Cerebellar cortex (tissue), 1 donor: Measurements from ENCODE around the gene CHAF1A.

Source experiments
- DNase-seq: peaks from one replicate; pipeline ENCODE4 v3.0.0-alpha.2; 2015; ENCODE audit warnings: low spot score

The CHAF1A gene, protein sequence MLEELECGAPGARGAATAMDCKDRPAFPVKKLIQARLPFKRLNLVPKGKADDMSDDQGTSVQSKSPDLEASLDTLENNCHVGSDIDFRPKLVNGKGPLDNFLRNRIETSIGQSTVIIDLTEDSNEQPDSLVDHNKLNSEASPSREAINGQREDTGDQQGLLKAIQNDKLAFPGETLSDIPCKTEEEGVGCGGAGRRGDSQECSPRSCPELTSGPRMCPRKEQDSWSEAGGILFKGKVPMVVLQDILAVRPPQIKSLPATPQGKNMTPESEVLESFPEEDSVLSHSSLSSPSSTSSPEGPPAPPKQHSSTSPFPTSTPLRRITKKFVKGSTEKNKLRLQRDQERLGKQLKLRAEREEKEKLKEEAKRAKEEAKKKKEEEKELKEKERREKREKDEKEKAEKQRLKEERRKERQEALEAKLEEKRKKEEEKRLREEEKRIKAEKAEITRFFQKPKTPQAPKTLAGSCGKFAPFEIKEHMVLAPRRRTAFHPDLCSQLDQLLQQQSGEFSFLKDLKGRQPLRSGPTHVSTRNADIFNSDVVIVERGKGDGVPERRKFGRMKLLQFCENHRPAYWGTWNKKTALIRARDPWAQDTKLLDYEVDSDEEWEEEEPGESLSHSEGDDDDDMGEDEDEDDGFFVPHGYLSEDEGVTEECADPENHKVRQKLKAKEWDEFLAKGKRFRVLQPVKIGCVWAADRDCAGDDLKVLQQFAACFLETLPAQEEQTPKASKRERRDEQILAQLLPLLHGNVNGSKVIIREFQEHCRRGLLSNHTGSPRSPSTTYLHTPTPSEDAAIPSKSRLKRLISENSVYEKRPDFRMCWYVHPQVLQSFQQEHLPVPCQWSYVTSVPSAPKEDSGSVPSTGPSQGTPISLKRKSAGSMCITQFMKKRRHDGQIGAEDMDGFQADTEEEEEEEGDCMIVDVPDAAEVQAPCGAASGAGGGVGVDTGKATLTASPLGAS

DNA sequence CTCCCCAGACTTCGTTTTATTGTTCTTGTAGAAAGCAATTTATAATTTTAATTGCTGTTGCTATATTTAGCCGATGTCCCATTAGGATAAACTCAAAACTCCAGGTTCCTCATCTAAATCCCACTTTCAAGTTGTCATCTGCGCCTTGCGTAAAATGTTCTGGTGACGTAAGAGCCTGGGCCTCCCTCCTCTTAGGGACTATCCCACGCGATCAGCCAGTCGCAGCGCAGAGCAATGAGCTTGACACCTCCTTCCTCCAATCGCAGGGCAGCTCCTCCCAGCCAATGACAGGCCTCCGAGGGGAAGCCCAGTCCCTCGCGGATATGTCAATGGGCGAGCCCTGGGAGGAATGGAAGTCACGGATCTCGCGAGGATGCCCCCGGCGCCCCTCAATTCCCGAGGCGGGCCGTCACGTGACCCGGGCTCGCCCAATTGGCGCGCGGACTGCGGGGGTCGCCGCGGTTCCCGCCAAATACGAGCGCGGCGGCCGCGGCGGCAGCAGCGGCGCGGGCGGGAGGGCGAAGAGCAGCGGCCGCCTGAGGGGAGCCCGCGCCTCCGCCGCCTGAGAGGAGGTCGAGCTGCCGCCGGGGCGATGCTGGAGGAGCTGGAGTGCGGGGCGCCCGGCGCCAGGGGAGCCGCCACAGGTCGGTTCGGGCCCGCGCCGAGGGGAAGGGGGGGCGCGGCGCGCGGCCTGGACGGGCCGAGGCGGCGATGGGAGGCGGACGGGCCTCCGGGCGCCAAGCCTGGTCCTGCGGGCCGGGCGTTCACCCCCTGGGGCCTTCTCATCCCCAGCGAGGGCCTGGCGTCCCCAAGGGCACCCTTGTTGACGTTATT lies at the start of gene CHAF1A:
TSS of gene CHAF1A (plus strand) at position 470 of the 834 bp plus-strand sequence. CDS start at position 593, 123 bp downstream.
- peak; percentile 100 for DNase-seq

DNA sequence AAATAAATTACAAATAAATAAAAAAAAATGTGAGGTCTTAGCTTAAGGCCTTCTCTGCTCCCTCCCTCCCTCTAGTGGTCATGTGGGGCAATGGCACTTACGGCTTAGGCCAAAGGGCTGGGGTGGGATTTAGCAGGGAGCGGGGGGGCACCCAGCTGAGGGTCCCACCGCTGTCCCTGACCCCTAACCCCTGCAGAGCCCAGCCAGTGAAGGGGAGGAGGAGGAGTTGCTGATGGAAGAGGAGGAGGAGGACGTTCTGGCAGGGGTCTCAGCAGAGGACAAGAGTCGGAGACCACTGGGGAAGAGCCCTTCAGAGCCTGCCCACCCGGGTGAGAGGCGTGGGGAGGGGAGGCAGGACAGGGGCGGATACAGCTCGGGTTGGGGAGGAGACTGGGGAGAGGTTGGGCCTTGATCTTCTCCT lies 49.7 kb upstream of the CHAF1A start:
- no peak for DNase-seq

DNA sequence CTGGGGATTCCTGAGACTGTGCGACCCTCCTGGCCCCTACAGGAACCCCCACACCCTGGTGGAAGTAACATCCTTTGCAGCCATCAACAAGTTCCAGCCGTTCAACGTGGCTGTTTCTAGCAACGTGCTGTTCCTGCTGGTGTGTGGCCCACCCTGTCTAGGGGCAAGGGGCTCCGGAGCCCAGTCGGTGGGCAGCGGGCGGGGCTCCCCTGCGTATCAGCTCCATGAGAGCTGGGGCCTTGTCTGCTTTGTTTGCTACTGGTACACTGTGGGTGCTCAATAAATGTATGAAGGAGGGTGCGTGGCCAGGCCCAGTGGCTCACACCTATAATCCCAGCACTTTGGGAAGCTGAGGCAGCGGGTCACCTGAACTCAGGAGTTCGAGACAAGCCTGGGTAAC lies 48.2 kb upstream of the CHAF1A start:
- no peak for DNase-seq

DNA sequence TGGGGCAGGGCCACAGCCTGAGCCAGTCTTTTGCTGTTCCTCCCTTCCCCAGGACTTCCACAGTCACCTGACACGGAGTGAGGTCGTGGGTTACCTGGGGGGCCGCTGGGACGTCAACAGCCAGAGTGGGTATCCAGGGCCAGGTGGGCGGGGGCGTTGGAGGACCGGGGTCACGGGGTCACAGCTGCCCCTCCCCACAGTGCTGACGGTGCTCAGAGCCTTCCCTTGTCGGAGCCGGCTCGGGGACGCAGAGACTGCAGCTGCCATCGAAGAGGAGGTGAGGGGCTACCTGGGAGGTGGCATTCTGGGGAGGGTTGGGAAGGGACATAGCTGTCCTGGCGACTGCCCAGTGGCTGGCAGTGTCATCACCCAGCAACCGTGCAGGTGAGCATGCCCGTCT lies 47.5 kb upstream of the CHAF1A start:
- no peak for DNase-seq

DNA sequence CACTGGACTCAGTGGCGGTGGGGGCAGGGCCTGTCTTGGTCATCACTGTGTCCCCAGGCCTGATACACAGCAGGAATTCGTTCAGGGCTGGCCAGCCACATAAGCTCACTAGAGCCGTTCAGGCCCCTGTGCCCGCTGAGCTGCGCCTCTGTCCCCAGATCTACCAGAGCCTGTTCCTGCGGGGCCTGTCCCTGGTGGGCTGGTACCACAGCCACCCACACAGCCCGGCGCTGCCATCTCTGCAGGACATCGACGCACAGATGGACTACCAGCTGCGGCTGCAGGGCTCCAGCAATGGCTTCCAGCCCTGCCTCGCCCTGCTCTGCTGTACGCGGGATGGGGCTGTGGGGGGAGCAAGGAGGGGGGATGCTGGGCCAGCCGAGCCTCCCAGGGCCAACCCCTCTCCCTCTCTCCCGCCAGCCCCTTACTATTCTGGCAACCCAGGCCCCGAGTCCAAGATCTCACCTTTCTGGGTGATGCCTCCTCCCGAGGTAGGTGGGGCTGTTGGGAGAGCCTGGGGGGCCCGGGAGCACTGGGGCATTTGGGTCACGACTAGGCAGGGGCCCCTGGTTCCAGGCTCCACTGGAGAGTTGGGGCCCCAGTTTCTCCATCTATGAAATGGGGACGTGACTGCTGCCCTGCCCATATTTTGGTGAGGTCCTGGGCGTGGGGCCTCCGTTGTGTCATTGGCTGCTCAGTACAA lies 45.2 kb upstream of the CHAF1A start:
- no peak for DNase-seq

DNA sequence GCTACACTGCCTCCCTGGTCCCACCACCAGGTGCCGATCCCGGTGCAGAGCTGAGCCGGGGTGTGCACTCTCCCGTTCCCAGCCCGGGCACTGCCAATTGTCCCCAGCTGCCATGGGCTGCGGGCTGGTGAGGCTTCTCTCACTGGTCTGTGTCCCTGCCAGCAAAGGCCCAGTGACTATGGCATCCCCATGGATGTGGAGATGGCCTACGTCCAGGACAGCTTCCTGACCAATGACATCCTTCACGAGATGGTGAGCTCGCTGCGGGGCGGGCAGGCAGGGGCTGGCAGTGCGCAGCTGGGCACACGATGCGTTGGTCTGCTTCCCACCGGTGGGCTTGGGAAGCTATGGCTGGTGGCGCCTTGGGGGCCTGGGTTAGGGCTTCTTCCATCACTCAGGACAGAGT lies 44.5 kb upstream of the CHAF1A start:
- no peak for DNase-seq

DNA sequence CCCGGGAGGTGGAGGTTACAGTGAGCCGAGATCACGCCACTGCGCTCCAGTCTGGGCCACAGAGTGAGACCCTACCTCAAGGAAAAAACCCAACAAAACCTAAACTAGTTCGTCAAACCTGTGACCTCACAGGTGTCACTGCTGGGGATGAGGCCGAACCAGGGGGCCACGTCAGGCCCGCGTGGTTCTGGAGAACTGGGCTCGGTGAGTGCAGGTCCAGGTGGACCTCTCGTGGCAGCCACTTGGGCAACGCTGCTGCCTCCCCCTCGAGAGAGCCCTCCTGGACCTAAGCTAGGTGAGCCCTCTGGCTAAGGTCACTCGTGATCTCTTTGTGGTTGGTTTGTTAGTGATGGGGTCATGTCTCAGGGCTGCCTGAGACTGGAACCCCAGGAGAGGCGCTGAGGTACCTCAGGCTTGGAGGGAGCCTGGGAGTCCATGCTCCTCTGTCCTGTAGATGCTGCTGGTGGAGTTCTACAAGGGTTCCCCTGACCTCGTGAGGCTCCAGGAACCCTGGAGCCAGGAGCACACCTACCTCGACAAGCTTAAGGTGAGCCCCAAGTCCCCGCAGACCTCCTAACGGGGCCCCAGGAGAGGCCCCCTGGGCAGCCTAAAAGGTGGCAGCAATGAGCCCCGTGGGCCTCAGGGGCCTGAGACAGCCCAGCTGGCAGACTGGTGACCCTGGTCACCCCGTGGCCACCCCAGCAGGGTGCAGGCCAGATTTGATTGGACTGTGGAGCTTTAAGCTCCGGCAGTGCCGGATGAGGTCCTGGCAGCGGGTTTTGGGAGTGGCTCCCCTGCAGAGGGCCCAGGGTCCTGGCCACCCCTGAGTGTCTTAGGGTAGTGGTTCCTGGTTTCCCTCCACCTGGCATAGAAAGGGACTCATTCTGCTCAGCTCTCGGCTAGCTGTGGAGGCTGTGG lies 43.5 kb upstream of the CHAF1A start:
- DNase-seq: no peak

DNA sequence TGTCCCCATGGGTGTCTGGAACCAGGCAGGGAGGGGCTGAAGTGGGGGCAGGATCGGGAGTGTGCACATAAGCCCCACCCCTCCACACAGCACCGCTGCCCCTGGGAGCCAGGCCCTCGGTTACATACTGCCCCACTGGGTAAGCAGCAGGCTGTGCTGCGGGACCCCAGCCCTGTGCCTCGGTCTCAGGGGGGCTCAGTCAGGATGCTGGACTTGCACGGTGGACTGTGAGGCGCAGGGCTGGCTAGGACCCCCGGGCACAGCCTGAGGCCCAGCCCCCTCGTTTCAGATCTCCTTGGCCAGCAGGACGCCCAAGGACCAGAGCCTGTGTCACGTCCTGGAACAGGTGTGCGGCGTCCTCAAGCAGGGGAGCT lies 42.8 kb upstream of the CHAF1A start:
- DNase-seq: no peak

DNA sequence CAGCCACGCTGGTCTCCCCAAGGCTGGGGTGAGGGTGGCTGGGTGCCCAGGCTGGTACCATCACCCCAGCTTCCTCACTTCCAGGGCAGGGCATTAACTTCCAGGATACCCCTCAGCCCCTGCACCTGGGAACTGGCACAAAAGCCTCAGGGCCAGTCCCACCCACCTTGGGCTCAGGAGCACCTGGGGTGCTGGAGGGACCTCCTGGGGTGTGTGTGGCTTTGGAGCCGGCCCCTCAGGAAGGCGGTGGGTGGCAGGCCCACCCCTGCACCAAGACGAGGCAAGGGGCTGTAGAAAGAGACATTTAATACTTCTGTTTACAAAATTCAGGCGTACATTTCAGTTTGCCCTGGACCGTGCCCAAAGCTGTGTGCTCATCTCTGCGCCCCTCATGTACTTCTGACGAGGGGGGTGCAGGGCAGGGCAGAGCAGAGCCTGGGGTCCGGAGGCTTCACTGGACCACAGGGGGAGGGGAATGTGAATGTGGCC lies 42.3 kb upstream of the CHAF1A start:
- DNase-seq: no peak

DNA sequence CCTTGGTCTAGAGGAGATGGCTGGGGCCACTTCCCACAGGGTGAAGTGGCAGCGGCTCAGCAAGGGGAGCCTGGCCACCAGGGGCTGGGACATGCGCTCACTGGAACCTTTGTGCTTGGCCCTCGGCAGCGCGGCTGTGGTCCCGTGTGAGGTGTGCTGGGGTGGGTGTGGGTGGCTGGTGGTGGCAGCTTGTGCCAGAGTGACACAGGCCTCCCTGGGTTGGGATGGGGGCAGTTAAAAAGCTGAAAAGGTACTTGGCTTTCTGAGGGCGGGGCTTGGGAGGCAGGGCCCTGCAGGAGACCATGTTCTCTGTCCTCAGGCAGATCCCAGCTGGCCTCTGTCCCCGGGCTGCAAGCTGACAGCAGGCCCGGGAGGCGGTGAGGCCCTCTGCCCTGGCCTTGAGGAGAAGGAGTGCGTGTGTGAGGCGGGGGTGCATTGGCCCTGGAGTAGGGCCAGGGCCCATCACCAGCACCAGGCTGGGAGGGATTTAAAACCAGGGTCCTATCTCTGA lies 41.7 kb upstream of the CHAF1A start:
- no peak for DNase-seq

DNA sequence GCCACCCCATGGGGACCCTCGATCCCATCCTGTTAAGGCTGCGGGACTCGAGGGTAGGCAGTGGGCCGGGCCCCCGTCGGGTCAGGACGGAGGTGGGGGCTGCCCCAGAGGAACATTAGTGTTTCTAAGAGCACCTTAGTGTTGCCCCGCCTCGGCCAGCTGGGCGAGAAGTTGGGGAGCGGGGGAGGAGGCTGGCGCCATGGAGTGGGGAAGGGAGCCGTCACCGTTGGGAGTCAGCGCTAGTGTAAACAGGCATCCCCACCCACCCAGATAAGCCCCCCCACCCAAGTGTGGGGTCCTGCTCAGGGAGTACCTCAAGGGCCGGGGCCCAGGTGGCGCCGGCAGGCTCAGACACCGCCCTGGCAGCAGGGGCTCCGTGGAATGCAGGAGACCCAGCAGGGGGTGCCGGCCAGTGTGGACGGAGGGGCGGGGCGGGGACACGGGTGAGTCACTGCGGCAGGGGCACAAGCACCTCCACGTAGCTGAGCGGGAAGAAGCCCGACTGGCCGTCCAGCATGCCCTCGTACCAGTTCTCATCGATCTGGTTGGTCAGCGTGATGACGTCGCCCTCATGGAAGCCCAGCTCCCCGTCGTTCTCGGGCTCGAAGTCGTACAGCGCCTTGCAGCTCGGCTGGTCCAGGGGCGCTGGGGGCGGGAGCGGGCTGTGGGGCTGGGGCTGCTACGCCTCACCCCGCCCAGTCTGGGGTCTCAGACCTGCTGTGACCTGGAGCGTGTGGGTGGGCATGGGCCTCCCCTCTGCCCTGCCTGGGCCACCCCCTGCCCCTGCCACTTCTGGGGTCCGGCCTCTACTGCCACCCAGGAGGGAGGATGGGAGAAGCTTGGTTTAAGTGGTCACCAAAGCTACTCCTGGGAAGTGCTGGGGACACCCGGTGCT lies 41.0 kb upstream of the CHAF1A start:
- no peak for DNase-seq

DNA sequence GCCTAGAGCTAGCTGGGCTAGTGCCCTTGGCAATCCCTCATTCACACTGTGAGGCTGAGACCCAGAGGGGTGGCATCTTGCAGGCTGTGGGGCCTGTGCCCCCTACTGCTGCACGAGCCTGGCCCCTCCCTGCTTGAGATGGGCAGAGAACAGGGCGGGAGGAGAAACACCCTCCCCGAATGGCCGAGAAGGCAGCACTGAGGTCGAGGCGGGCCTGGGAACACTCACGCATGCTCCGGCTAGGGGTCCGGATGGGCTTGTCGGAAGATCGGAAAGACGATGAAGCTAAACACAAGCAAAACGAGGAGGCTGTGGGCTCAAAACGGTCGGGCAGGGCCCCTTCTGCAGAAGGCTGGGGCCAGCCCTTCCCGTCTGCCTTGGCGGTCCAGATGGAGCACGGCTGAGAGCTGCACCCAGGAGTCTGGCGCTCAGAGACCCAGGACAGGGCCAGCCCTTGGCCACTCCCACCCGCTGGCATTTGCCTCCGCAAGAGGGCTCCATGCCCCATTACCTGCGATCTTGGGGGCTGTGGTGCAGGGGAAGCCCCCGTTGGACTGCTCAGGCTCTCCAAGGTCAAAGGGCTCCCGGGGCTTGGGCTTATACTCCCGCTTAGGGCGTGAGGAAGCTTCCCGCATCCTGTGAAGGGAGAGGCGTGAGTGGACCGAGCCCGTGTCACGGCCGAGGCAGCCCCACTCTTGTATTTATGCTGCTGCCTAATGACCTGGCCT lies 40.2 kb upstream of the CHAF1A start:
- DNase-seq: no peak

DNA sequence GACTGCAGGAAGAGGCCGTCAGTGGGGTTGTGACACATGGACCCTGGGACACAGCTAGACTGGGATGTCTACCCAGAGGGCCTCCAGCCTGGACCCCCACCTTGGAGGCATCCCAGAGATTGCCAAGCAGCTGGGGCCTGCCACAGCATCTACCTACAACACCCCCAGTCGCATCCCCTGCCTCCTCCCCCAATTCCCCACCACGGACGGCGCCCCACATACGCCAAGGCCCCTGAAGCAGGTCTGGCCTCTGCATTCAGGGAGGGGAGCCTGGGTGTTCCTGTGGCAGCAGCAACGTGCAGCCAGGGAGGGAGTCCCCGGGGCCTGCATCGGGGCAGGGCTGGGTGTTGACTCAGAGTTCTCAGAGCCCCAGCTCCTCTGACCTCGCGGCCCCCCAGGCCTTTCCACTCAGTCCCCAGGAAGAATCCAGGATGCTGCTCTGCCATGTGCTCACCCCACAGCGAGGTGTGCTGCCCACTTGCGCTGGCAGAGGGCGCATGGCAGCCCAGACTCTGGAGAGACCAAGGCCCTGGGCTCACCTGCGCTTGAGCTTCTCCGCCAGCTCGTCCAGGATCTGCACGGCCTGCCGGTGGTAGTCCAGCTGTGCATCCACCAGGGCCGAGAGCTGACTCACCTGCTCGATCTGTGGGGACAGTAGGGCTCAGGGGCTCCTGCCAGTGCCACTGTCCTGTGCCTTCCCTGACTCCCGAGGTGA lies 39.5 kb upstream of the CHAF1A start:
- peak; percentile 77 for DNase-seq

DNA sequence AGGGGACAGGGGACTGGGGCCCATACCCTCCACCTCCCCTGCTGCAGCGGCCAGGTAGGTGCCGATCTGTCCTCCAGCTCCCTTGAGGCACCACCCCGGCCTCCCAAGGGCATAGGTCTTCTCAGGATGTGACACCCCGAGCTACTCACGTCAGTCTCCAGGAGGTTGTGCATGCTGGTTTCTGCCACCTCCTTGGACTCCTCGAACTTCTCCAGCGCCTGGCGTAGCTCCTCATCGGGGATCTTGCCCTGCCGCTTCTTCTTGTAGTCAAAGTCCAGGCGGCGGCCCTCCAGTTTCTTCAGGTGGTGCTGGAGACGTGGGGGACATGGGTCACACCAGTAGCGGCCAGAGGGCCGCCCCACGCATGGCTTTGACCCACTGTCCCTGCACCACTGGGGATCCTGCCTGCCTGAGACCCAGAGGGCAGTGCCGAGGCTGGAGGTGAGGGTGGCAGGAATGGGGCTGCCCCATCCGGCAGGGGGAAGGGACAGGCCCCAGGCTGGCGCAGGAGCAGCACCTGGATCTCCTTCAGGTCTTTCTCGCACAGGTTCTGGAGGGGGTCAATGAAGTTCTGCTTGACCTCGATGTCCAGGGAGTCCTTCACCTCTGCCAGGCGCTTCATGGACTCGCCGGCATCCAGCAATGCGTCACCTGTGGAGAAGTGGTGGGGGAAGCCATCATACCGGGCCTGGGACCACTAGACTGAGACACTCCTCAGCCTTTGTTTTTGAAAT lies 38.7 kb upstream of the CHAF1A start:
- no peak for DNase-seq

DNA sequence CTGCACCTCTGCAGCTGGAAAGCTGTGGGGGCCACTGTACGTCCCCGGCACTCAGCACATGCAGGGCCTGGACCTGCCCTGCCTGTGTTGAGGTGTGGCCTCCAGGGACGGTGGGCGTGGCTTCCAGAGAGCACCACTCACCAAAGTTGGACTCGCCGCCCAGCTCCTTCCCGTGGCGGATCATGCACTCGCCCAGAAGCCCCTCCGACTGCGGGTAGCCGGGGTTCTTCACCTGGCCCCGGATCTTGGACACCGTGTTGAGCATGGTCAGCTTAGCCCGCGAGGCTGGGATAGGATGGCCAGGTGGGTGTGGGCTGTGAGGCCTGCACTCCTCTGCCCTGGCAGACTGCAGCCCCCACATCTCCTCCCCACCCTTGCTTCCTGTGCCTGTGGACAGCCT lies 37.1 kb upstream of the CHAF1A start:
- no peak for DNase-seq

DNA sequence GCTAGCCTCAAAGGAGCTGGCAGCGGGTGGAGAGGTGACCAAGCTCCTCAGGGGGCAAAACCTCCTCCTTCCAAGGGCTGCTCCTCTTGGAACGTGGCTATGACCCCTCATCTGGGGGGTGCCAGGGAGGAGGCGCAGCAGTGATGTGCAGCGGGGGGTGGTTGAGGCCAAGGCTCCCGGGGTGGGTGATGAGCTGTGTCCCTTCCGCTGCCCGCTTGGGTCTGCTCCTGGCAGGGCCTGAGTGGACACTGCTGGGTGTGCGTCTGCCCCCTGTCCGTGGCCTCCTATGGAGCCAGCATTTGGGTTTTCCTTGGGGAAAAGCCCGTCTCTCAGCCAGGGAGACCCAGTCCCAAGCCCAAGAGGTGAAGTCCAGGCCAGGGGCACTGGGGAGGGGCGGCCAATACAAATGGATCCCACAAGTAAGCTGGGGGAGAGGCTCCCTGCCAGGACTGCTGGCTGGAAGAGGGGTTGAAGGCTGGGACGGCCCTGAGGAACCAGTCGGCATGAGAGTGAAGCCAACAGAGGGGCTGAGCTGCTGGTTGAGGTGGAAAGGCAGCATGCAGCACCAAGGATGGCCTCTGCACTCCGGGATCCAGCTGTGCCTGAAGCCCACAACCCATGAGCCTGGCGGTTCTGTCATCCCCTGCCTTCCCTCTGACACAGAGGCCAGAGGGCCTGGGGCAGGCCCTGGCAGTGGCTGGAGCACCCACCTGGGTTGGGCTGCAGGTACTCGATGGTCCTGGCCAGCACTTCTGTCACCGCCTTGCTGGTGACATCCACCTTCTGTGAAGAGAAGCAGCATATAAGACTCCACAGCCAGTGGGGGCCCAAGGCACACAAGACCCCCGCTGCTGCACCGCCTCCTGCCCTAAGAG lies 36.4 kb upstream of the CHAF1A start:
- DNase-seq: no peak
